Panc1 (cell line): Measurements from ENCODE around the gene PCBD2.
"Not testable (repeated sequence)": the region's sequence is repeated elsewhere in the genome, so short reads cannot be mapped to it uniquely, and the experiment has no call there.

Source experiments
- SIN3A ChIP-seq: IDR thresholded peaks from 2 replicates; pipeline ENCODE4 v1.6.1; 2012; ENCODE audit warnings: low read depth, mild to moderate bottlenecking, low read length, moderate library complexity, borderline replicate concordance; ENCODE audit not compliant: insufficient read depth
- TCF7L2 ChIP-seq: IDR thresholded peaks from 2 replicates; pipeline ENCODE4 v1.6.1; 2011; ENCODE audit warnings: mild to moderate bottlenecking, low read depth, low read length, inconsistent platforms
- TF ChIP-seq, protein P1 (sequence below): fragments of 450-650 bp; IDR thresholded peaks from 2 replicates; pipeline ENCODE4 v1.5.1; 2017; ENCODE audit warnings: mild to moderate bottlenecking

DNA sequence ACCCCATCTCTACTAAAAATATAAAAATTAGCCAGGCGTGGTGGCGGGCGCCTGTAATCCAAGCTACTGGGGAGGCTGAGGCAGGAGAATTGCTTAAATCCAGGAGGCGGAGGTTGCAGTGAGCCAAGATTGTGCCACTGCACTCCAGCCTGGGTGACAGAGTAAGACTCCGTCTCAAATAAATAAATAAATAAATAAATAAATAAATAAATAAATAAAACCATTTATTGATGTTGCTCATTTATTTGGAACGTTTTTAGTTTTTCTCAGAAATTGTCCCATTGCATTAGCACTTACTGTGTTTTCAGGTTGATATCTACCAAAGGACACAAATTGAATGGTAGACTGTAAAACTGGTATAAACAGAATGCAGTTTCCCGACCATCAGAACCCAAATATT, 48.5 kb upstream of the PCBD2 start:
- TF ChIP-seq, protein P1, sequence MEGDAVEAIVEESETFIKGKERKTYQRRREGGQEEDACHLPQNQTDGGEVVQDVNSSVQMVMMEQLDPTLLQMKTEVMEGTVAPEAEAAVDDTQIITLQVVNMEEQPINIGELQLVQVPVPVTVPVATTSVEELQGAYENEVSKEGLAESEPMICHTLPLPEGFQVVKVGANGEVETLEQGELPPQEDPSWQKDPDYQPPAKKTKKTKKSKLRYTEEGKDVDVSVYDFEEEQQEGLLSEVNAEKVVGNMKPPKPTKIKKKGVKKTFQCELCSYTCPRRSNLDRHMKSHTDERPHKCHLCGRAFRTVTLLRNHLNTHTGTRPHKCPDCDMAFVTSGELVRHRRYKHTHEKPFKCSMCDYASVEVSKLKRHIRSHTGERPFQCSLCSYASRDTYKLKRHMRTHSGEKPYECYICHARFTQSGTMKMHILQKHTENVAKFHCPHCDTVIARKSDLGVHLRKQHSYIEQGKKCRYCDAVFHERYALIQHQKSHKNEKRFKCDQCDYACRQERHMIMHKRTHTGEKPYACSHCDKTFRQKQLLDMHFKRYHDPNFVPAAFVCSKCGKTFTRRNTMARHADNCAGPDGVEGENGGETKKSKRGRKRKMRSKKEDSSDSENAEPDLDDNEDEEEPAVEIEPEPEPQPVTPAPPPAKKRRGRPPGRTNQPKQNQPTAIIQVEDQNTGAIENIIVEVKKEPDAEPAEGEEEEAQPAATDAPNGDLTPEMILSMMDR, result not testable (repeated sequence)
- not testable (repeated sequence) for TF ChIP-seq TCF7L2, SIN3A
